ENCODE measurements around the gene LTBP4.

DNA sequence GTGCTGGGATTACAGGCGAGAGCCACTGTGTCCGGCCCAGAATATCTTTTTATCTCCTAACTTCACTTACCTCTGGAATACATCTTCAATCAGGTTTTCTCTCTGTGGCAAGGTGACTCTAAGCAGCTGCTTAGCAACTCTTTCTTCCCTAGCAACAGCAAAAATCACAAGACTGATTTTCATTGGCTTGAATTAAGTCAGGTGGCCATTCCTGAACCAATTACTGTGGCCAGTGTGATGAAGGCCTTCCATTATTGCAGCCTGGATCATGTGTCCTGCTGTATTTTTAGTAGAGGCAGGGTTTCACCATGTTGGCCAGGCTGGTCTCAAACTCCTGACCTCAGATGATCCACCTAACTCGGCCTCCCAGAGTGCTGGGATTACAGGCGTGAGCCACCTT lies 9.0 kb upstream of the LTBP4 start:
- no peak for TF ChIP-seq POLR2A (IDR thresholded peaks at IDR 0.05)
- TF ChIP-seq, protein P1, sequence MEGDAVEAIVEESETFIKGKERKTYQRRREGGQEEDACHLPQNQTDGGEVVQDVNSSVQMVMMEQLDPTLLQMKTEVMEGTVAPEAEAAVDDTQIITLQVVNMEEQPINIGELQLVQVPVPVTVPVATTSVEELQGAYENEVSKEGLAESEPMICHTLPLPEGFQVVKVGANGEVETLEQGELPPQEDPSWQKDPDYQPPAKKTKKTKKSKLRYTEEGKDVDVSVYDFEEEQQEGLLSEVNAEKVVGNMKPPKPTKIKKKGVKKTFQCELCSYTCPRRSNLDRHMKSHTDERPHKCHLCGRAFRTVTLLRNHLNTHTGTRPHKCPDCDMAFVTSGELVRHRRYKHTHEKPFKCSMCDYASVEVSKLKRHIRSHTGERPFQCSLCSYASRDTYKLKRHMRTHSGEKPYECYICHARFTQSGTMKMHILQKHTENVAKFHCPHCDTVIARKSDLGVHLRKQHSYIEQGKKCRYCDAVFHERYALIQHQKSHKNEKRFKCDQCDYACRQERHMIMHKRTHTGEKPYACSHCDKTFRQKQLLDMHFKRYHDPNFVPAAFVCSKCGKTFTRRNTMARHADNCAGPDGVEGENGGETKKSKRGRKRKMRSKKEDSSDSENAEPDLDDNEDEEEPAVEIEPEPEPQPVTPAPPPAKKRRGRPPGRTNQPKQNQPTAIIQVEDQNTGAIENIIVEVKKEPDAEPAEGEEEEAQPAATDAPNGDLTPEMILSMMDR (IDR thresholded peaks at IDR 0.05 in 8 of 11, conservative IDR thresholded peaks at IDR 0.05 in 3 of 11) = no peak
- TF ChIP-seq POLR2AphosphoS5 (IDR thresholded peaks at IDR 0.05) = no peak

Measured in spleen (tissue), 7 donors.